CD14-positive monocyte (primary cell): Measurements from ENCODE around the gene LPCAT3. TPM values are rescaled to one million over a fixed set of nuclear protein-coding genes. Genes with fewer than 3 reads are reported as not detected.

Source experiments
- DNase-seq, 3 donors: peaks; one replicate each; pipeline ENCODE4 v3.0.0-alpha.2; 2011 to 2022
- H2AFZ ChIP-seq: 2 replicates; pipeline ENCODE4 v1.6.0; 2012; ENCODE audit warnings: mild to moderate bottlenecking, low read depth, low read length, inconsistent platforms; ENCODE audit not compliant: insufficient read depth, poor library complexity, severe bottlenecking
- H3K27ac ChIP-seq, 2 donors: 1 replicate in 1 of 2; 2 replicates in 1 of 2; pipeline ENCODE4 v1.5.1; 2012 to 2013; ENCODE audit warnings: low read length in 2 of 2, control low read depth in 1 of 2, inconsistent platforms in 1 of 2, low read depth in 1 of 2, mild to moderate bottlenecking in 1 of 2
- H3K27me3 ChIP-seq, 2 donors: one replicate each; pipeline versions ENCODE4 v1.6.0 to v1.6.1; 2011 to 2013; ENCODE audit warnings: low read length in 2 of 2; ENCODE audit not compliant: control insufficient read depth in 2 of 2, insufficient read depth in 2 of 2
- H3K36me3 ChIP-seq, 2 donors: replicated peaks in 1 of 2; 1 replicate in 1 of 2; 2 replicates in 1 of 2; pipeline versions ENCODE4 v1.5.1 to v1.6.1; 2012 to 2013; ENCODE audit warnings: low read length in 2 of 2, control low read depth in 1 of 2, inconsistent platforms in 1 of 2, mild to moderate bottlenecking in 1 of 2; ENCODE audit not compliant: insufficient read depth in 2 of 2, control insufficient read depth in 1 of 2
- H3K4me1 ChIP-seq, 2 donors: 1 replicate in 1 of 2; 2 replicates in 1 of 2; pipeline versions ENCODE4 v1.5.1 to v1.6.1; 2012 to 2013; ENCODE audit warnings: low read length in 2 of 2, control low read depth in 1 of 2, inconsistent platforms in 1 of 2, mild to moderate bottlenecking in 1 of 2, moderate library complexity in 1 of 2; ENCODE audit not compliant: insufficient read depth in 2 of 2, control insufficient read depth in 1 of 2
- H3K4me2 ChIP-seq: replicated peaks from 2 replicates; pipeline ENCODE3; 2012; ENCODE audit warnings: low read length, moderate library complexity, mild to moderate bottlenecking; ENCODE audit not compliant: poor library complexity, severe bottlenecking; ENCODE audit errors: extremely low read depth
- H3K4me3 ChIP-seq, 3 experiments: fragments of 200-600 bp in 1 of 3; sonication (generic) in 1 of 3; replicated peaks in 1 of 3; 1 replicate in 2 of 3; 2 replicates in 1 of 3; pipeline ENCODE4 v1.5.1; 2011 to 2013; ENCODE audit warnings: low read length in 3 of 3, mild to moderate bottlenecking in 3 of 3, control low read depth in 2 of 3, low read depth in 2 of 3, inconsistent platforms in 1 of 3, moderate library complexity in 1 of 3
- H3K79me2 ChIP-seq: 2 replicates; pipeline ENCODE4 v1.6.0; 2012; ENCODE audit warnings: mild to moderate bottlenecking, control low read depth, inconsistent platforms, low read length, moderate library complexity; ENCODE audit not compliant: insufficient read depth
- H3K9ac ChIP-seq: 2 replicates; pipeline ENCODE4 v1.6.0; 2017; ENCODE audit warnings: low read length, mild to moderate bottlenecking; ENCODE audit not compliant: insufficient read depth, poor library complexity, severe bottlenecking
- H3K9me3 ChIP-seq, 2 donors: replicated peaks in 1 of 2; 1 replicate in 1 of 2; 2 replicates in 1 of 2; pipeline versions ENCODE4 v1.5.1 to v1.6.1; 2012 to 2013; ENCODE audit warnings: low read length in 2 of 2, control low read depth in 1 of 2; ENCODE audit not compliant: control insufficient read depth in 1 of 2, insufficient read depth in 1 of 2
- H4K20me1 ChIP-seq: 2 replicates; pipeline ENCODE4 v1.6.0; 2012; ENCODE audit warnings: mild to moderate bottlenecking, low read length, control low read depth, moderate library complexity; ENCODE audit not compliant: insufficient read depth
- H3K27ac Mint-ChIP-seq, 7 donors: one replicate each; pipeline ENCODE4 v1.8.0; 2020; ENCODE audit warnings: mild to moderate bottlenecking in 7 of 7, mixed read lengths in 7 of 7, moderate library complexity in 6 of 7, inconsistent platforms in 2 of 7
- H3K27me3 Mint-ChIP-seq, 3 donors: one replicate each; pipeline ENCODE4 v1.8.0; 2021 to 2022; ENCODE audit warnings: low read depth in 3 of 3, mild to moderate bottlenecking in 3 of 3, mixed read lengths in 3 of 3, moderate library complexity in 3 of 3, inconsistent platforms in 1 of 3
- H3K36me3 Mint-ChIP-seq, 2 donors: one replicate each; pipeline ENCODE4 v1.8.0; 2020; ENCODE audit warnings: mixed read lengths in 2 of 2, inconsistent platforms in 1 of 2, mild to moderate bottlenecking in 1 of 2
- H3K4me1 Mint-ChIP-seq: one replicate; pipeline ENCODE4 v1.8.0; 2020; ENCODE audit warnings: mild to moderate bottlenecking, mixed read lengths
- H3K4me3 Mint-ChIP-seq, 2 donors: one replicate each; pipeline ENCODE4 v1.8.0; 2020; ENCODE audit warnings: mild to moderate bottlenecking in 2 of 2, mixed read lengths in 2 of 2, moderate library complexity in 1 of 2
- H3K9me3 Mint-ChIP-seq, 7 donors: one replicate each; pipeline ENCODE4 v1.8.0; 2020 to 2022; ENCODE audit warnings: mixed read lengths in 7 of 7, mild to moderate bottlenecking in 6 of 7, moderate library complexity in 6 of 7, inconsistent platforms in 2 of 7
- WGBS: methylation state at CpG from one replicate; pipeline ENCODE4 v1.1.5; 2013; ENCODE audit warnings: missing lambda C conversion rate; ENCODE audit not compliant: insufficient coverage; 5-methylcytosine and 5-hydroxymethylcytosine counted together
- intact Hi-C, 2 donors: fragments of 100-400 bp; cut with micrococcal nuclease; formaldehyde crosslinking; loops; one replicate each; pipeline versions ENCODE4 v1.15.0 to v1.15.1; 2023
- polyA plus RNA-seq, 3 donors: library from polyadenylated mRNA; depleted of rRNA in 1 of 3; unstranded in 2 of 3; stranded (reverse) in 1 of 3; fragments of 300-500 nt in 2 of 3; fragments of >200 nt in 1 of 3; fragmentation: Illumina TruSeq in 2 of 3; gene quantifications; 1 replicate in 2 of 3; 2 replicates in 1 of 3; pipeline ENCODE4 v1.2.3, GENCODE V29; 2012 to 2021
- TF ChIP-seq, protein P1 (sequence below): fragments of 200-600 bp; IDR thresholded peaks from one replicate; pipeline ENCODE4 v1.8.0; 2022; ENCODE audit warnings: antibody characterized with exemption, mild to moderate bottlenecking

LPCAT3 gene
- polyA plus RNA-seq, 3 donors: 50.9 to 62.7 (median 54.1) TPM

DNA sequence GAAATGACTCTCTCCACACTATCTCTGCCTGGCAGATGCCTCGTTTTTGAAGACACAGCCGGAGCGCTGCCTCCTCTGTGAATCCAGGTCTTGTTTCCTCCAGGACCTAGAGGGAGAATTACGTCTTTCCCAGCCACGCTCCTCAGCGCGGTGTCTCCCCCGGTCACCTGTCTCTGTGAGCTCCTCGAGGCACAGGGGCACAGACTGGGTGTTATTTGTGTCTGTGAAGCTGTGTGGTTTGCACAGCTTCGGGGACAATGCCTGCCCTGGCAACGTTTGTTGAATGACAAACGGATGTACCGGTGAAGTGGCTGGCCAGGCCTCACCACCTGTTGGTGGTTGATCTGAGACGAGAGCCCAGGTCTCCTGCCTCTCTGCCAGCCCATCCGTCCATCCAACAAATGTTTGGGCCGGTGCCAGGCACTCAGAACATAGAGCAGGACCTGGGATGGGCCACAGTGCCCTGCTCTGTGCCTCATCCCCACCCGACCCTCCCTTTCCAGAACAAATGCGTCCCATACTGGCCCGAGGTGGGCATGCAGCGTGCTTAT is 61.0 kb downstream of the LPCAT3 start:
- TF ChIP-seq, protein P1, sequence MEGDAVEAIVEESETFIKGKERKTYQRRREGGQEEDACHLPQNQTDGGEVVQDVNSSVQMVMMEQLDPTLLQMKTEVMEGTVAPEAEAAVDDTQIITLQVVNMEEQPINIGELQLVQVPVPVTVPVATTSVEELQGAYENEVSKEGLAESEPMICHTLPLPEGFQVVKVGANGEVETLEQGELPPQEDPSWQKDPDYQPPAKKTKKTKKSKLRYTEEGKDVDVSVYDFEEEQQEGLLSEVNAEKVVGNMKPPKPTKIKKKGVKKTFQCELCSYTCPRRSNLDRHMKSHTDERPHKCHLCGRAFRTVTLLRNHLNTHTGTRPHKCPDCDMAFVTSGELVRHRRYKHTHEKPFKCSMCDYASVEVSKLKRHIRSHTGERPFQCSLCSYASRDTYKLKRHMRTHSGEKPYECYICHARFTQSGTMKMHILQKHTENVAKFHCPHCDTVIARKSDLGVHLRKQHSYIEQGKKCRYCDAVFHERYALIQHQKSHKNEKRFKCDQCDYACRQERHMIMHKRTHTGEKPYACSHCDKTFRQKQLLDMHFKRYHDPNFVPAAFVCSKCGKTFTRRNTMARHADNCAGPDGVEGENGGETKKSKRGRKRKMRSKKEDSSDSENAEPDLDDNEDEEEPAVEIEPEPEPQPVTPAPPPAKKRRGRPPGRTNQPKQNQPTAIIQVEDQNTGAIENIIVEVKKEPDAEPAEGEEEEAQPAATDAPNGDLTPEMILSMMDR: no peak
- peak overlapping the region; percentile 78 to 99 (median 90) for H3K27ac Mint-ChIP-seq
- H3K9ac ChIP-seq: peak overlapping the region; percentile 25

DNA sequence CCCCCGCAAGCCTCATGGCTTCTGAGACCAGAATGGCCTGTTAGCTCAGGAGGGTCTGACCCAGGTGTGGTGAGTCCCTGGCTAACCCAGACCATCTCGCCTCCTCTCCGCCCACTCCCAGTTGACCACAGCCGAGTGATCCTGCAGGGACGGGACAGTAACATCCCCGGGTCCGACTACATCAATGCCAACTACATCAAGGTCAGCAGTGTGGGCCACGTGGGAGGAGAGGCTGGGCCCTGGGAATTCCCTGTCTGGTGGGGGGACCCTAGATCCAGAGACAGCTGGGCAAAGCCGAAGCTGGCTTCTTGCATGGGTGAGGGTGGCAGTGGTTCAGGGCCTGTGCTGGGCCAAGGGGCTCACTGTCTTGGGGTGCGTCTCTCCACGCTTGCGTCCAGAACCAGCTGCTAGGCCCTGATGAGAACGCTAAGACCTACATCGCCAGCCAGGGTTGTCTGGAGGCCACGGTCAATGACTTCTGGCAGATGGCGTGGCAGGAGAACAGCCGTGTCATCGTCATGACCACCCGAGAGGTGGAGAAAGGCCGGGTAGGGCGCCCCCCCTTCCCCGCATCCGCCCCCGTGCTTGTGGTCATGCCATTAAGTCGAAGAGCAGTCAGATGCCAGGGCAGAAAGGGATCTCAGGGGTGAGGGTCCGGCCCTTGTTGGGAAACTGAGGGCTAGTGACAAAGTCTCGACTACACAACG is 62.1 kb downstream of the LPCAT3 start:
- Mint-ChIP-seq H3K36me3 (peaks cover 72 to 92% of the 10 kb centered on the region in 2 donors), H3K27me3 (peaks cover 0 to 5% (median 0%) of the 10 kb centered on the region in 3 donors), H3K4me1 (peaks cover 74% of the 10 kb centered on the region), H3K27ac (peak overlapping the region; percentile 20 to 99 (median 87)), H3K4me3 (peak overlapping the region; percentile 48), H3K9me3 (peaks cover 0 to 2% (median 0%) of the 10 kb centered on the region in 7 donors)
- H3K9ac ChIP-seq: peak overlapping the region; percentile 25
- intact Hi-C loops: loop anchor here in 1 of 2 donors (10.0 kb wide), 1 partner anchor 421 kb away; the partner anchor contains the start of gene GAPDH
- no peak for DNase-seq
- H4K20me1 ChIP-seq: peaks cover 99% of the 10 kb centered on the region
- H3K27ac ChIP-seq: peak overlapping the region; percentile 87 to 95
- no peak overlapping the region for H2AFZ ChIP-seq
- H3K36me3 ChIP-seq: peaks cover 70 to 77% of the 10 kb centered on the region in 2 donors
- peaks cover 94% of the 10 kb centered on the region for H3K79me2 ChIP-seq
- peaks cover 78 to 84% of the 10 kb centered on the region in 2 donors for H3K4me1 ChIP-seq
- no peaks in the 10 kb centered on the region for H3K27me3 ChIP-seq
- peak overlapping the region in 1 of 3 experiments; percentile 98 for H3K4me3 ChIP-seq
- TF ChIP-seq, protein P1: no peak
- H3K9me3 ChIP-seq: no peaks in the 10 kb centered on the region
- H3K4me2 ChIP-seq: peak overlapping the region; percentile 92
- 42% methylated on average over 24 of the region's 28 CpGs for WGBS

More for the DNA sequence above, 61.0 kb downstream of the LPCAT3 start:
- DNase-seq: no peak
- Histone ChIP-seq H3K4me2 (peak overlapping the region; percentile 92), H3K4me1 (peaks cover 89 to 95% of the 10 kb centered on the region in 2 donors), H4K20me1 (peaks cover 100% of the 10 kb centered on the region), H3K9me3 (no peaks in the 10 kb centered on the region), H3K27me3 (no peaks in the 10 kb centered on the region), H2AFZ (no peak overlapping the region), H3K79me2 (peaks cover 84% of the 10 kb centered on the region), H3K36me3 (peaks cover 70 to 71% of the 10 kb centered on the region in 2 donors), H3K4me3 (peak overlapping the region in 1 of 3 experiments; percentile 98), H3K27ac (peak overlapping the region; percentile 87 to 95)
- Mint-ChIP-seq H3K4me1 (peaks cover 84% of the 10 kb centered on the region), H3K27me3 (peaks cover 0 to 7% (median 0%) of the 10 kb centered on the region in 3 donors), H3K36me3 (peaks cover 73 to 93% of the 10 kb centered on the region in 2 donors), H3K4me3 (peak overlapping the region in 1 of 2 donors; percentile 48), H3K9me3 (peaks cover 0 to 1% (median 0%) of the 10 kb centered on the region in 7 donors)
- WGBS: 88% methylated on average over 20 of the region's 20 CpGs
- intact Hi-C loops: loop anchor here in 1 of 2 donors (10.0 kb wide), 1 partner anchor 422 kb away; the partner anchor contains the start of gene GAPDH
